Brain microvascular endothelial cell (primary cell): ENCODE data around the gene TMEM108.

Experiments used
- DNase-seq: peaks from one replicate; pipeline ENCODE4 v3.0.0-alpha.2; 2020
- H3K27ac ChIP-seq: fragments of 250-450 bp; sonication (Bioruptor Pico); 2 replicates; pipeline ENCODE4 v1.5.1; 2020; ENCODE audit warnings: mild to moderate bottlenecking, moderate library complexity
- H3K27me3 ChIP-seq: fragments of 250-450 bp; sonication (Bioruptor Pico); replicated peaks from 2 replicates; pipeline ENCODE4 v1.5.1; 2020; ENCODE audit warnings: mild to moderate bottlenecking
- H3K36me3 ChIP-seq: fragments of 250-450 bp; sonication (Bioruptor Pico); replicated peaks from 2 replicates; pipeline ENCODE4 v1.5.1; 2020; ENCODE audit warnings: mild to moderate bottlenecking
- H3K4me3 ChIP-seq: 2 replicates; pipeline ENCODE4 v1.5.1; 2011; ENCODE audit warnings: low read depth, mild to moderate bottlenecking, control low read depth, low read length, moderate library complexity
- CTCF ChIP-seq: IDR thresholded peaks from 2 replicates; pipeline ENCODE4 v1.5.1; 2011; ENCODE audit warnings: low read depth, mild to moderate bottlenecking, moderate library complexity, low read length, control low read depth, inconsistent platforms; ENCODE audit errors: missing control alignments
- in situ Hi-C: cut with HindIII; loops from 2 replicates; pipeline ENCODE4 v1.10.0; 2017; ENCODE audit warnings: low sequenced_read_pairs, low pct_ligation_motif_present

Gene TMEM108

GRCh38 chr3:133330522-133330921, 292.3 kb downstream of the TMEM108 start:
- no peak for DNase-seq
- no peaks in the 10 kb centered on the region for H3K36me3 ChIP-seq
- TF ChIP-seq CTCF, result no peak
- H3K27ac ChIP-seq, result no peak overlapping the region
- no peaks in the 10 kb centered on the region for H3K27me3 ChIP-seq
- H3K4me3 ChIP-seq, result no peak overlapping the region
- in situ Hi-C loops, result no loop called here

DNA sequence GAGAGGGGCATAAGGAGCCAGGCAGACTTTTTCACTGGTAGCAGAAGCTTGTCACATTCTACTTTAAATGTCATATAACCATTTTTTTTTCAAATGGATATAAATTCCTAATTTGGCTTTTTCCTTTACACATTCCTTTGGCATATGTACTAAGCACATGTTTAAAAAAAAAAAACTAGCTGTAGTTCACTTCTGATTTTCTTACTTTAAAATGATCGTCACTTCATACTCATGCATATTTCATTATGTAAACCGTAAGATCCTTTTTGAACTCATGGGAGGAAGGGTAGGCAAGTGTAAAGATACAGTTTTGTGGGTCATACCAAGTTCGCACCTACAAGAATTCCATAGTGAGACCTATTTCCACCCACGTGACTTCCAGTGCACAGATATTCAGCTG, 316.5 kb downstream of the TMEM108 start:
- no peaks in the 10 kb centered on the region for H3K27me3 ChIP-seq
- TF ChIP-seq CTCF, result no peak
- H3K36me3 ChIP-seq, result no peaks in the 10 kb centered on the region
- H3K27ac ChIP-seq, result no peak overlapping the region
- H3K4me3 ChIP-seq, result no peak overlapping the region
- no peak for DNase-seq
- in situ Hi-C loops, result no loop called here

DNA sequence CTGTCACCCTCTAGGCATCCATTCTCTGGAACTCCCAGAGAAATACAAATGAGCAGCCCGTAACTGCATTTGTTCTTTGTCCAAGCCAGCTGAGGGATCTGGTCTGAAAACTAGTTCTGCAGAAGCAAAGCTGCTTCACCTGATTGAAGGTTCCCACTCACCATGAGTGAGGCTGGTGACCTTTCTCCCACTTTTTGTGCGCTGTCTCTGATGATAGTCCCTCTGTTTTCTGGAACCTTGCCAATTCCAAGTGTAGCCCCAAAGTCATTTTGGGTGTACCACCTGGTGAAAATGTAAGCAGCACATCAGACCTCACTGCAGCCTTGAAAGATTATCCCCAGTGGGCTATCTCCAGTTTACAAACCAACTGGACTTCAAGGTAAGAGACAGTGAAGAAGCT, 322.3 kb downstream of the TMEM108 start:
- no peaks in the 10 kb centered on the region for H3K36me3 ChIP-seq
- in situ Hi-C loops, result no loop called here
- DNase-seq, result no peak
- no peak for TF ChIP-seq CTCF
- no peak overlapping the region for H3K27ac ChIP-seq
- H3K4me3 ChIP-seq, result no peak overlapping the region
- H3K27me3 ChIP-seq, result no peaks in the 10 kb centered on the region

DNA sequence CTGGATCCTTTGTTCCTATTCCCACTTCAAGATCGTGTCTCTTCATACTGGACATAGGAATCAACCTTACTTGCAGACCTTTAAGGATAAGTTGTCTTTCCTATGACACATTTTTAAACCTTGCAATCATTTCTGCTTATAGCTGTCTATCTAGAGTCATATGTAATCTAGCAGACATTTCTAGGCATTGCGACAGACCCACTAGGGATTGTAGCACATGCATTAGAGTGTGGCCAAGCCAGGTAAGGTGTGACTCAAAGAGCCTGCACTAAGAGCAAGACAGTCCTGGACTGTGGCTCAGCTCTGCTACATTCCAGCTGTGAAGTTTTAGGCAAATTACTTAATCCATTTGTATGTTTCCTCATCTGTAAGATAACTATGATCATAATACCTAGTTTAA, 322.8 kb downstream of the TMEM108 start:
- H3K36me3 ChIP-seq, result no peaks in the 10 kb centered on the region
- no peak for TF ChIP-seq CTCF
- H3K4me3 ChIP-seq, result no peak overlapping the region
- DNase-seq, result no peak
- H3K27me3 ChIP-seq, result no peaks in the 10 kb centered on the region
- in situ Hi-C loops, result no loop called here
- H3K27ac ChIP-seq, result no peak overlapping the region

DNA sequence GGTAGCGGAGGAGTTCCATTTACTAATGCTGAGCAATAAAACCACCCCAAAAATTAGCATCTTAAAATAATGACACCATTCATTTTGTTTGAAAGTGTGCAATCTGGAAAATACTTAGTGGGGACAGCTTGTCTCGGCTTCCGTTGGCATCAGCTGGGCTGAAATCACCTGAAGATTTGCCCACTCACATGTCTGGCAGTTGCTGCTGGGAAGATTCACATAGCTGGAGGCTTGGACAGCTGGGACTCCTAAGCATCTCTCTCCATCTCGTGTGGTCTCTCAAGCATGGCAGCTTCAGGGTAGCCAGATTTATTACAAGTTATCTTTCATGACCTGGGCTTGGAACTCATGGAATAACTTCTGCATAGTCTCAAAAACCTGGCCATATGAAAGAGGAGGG, 323.2 kb downstream of the TMEM108 start:
- Histone ChIP-seq H3K4me3 (no peak overlapping the region), H3K36me3 (no peaks in the 10 kb centered on the region), H3K27ac (no peak overlapping the region), H3K27me3 (no peaks in the 10 kb centered on the region)
- no peak for TF ChIP-seq CTCF
- no peak for DNase-seq
- in situ Hi-C loops, result no loop called here

DNA sequence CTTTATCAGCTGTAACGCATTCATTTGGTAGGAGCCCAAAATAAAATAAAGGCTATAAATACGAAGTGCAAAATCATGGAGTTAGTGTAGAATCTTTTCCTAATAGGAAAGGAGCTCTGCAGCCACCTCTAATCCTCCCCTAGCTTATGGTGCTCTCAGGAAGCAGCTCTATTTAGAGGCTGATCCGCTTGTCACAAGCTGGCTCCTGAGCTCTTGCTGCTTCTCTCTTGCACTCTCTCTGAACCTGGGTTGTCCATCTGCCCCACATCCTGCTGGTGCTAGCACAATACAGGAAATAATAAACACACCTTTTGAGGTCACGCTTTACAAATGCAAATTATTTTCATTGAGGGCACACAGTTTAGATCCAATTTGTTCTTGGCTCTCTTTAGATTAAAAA, 324.3 kb downstream of the TMEM108 start:
- Histone ChIP-seq H3K27me3 (no peaks in the 10 kb centered on the region), H3K4me3 (no peak overlapping the region), H3K36me3 (no peaks in the 10 kb centered on the region), H3K27ac (no peak overlapping the region)
- TF ChIP-seq CTCF, result no peak
- in situ Hi-C loops, result no loop called here
- no peak for DNase-seq
